Cardiac muscle cell (in vitro differentiated cells and primary cell): Measurements from ENCODE around the gene RNF113B. TPM values are rescaled to one million over a fixed set of nuclear protein-coding genes. Genes with fewer than 3 reads are reported as not detected.

Experiments
- DNase-seq, 2 donors: peaks; one replicate each; pipeline versions ENCODE4 v3.0.0 to v3.0.0-alpha.2; 2010 to 2017; ENCODE audit warnings: low read depth in 1 of 2, low spot score in 1 of 2
- H3K27ac ChIP-seq: fragments of 200-600 bp; sonication (generic); 2 replicates; pipeline ENCODE4 v1.5.1; 2016
- H3K27me3 ChIP-seq: fragments of 200-600 bp; sonication (generic); 2 replicates; pipeline ENCODE4 v1.6.0; 2016; ENCODE audit warnings: control low read depth
- H3K36me3 ChIP-seq: fragments of 200-600 bp; sonication (generic); 2 replicates; pipeline ENCODE4 v1.5.1; 2016; ENCODE audit warnings: control low read depth
- H3K4me1 ChIP-seq: fragments of 200-600 bp; sonication (generic); 2 replicates; pipeline ENCODE4 v1.8.1; 2017; ENCODE audit warnings: low read depth, mild to moderate bottlenecking, mixed run types
- H3K4me3 ChIP-seq: fragments of 200-600 bp; sonication (generic); 2 replicates; pipeline ENCODE4 v1.5.1; 2016; ENCODE audit warnings: mild to moderate bottlenecking
- H3K9me3 ChIP-seq: fragments of 200-600 bp; sonication (generic); 2 replicates; pipeline ENCODE4 v1.5.1; 2017; ENCODE audit warnings: low read depth, mild to moderate bottlenecking, control low read depth
- polyA plus RNA-seq: library from polyadenylated mRNA; unstranded; fragments of >200 nt; fragmentation: Nextera tagmentation; extraction: Ambion mirVana; gene quantifications from 2 replicates; pipeline ENCODE4 v1.2.1, GENCODE V29; 2016
- total RNA-seq: library from RNA; depleted of rRNA; stranded (reverse); fragments of >200 nt; gene quantifications from 2 replicates; pipeline ENCODE4 v1.2.3, GENCODE V29; 2016
- TF ChIP-seq, protein P1 (sequence below): IDR thresholded peaks from 2 replicates; pipeline ENCODE4 v1.5.1; 2012; ENCODE audit warnings: low read depth, mild to moderate bottlenecking, low read length

The RNF113B gene
- total RNA-seq (not detected in 2 replicates), polyA plus RNA-seq (0.10 TPM in 1 of 2 replicates, not detected in the other)

DNA sequence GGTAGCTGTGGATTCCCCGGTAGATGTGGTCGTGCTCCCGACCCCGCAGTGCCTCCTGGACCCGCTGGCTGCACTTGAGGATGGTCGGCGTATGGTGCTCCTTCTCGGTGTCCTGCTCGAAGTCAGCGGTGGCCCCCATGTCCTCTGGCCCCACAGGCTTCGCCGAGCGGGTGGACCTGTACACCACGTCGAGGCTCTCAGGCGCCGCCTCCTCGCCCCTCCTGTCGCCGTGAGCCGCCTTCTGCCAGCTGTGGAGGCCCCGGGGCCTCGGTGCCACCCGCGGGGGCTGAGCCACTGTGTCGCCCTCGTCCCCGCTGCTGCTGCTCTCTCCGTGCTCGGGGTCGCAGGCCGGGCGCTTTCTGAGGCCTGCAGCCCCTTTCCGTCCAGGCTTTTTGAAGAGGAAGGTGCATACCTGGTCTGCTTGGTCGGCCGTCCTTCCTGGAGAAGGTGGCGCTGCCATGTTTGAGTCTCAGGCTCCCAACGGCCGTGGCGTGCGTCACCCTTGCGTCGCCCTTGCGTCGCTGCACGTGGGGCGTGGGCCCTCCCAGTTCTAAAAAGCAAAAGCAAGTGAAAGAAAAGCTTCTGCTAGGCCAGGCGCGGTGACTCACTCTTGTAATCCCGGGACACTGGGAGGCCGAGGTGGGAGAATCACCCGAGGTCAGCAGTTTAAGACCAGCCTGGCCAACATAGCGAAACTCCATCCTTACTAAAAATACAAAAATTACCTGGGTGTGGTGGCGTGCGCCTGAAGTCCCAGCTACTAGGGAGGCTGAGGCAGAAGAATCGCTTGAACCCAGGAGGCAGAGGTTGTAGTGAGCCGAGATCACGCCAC lies at the start of gene RNF113B:
TSS of gene RNF113B (minus strand) at position 493 of the 832 bp plus-strand sequence. CDS start at position 460, 33 bp downstream.
- H3K4me1 ChIP-seq = peaks cover 22% of the 10 kb centered on the region
- H3K4me3 ChIP-seq = no peak within 1 kb of the TSS
- TF ChIP-seq, protein P1, sequence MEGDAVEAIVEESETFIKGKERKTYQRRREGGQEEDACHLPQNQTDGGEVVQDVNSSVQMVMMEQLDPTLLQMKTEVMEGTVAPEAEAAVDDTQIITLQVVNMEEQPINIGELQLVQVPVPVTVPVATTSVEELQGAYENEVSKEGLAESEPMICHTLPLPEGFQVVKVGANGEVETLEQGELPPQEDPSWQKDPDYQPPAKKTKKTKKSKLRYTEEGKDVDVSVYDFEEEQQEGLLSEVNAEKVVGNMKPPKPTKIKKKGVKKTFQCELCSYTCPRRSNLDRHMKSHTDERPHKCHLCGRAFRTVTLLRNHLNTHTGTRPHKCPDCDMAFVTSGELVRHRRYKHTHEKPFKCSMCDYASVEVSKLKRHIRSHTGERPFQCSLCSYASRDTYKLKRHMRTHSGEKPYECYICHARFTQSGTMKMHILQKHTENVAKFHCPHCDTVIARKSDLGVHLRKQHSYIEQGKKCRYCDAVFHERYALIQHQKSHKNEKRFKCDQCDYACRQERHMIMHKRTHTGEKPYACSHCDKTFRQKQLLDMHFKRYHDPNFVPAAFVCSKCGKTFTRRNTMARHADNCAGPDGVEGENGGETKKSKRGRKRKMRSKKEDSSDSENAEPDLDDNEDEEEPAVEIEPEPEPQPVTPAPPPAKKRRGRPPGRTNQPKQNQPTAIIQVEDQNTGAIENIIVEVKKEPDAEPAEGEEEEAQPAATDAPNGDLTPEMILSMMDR = no peak
- H3K36me3 ChIP-seq = no peaks in the 10 kb centered on the region
- H3K27ac ChIP-seq = no peak within 1 kb of the TSS
- no peak for DNase-seq
- no peaks in the 10 kb centered on the region for H3K27me3 ChIP-seq
- H3K9me3 ChIP-seq = no peaks in the 10 kb centered on the region

GRCh38 chr13:98226496-98226895 lies 49.4 kb upstream of the RNF113B start:
- TF ChIP-seq, protein P1 = no peak
- Histone ChIP-seq H3K27ac (no peak overlapping the region), H3K36me3 (no peaks in the 10 kb centered on the region), H3K4me3 (no peak overlapping the region), H3K4me1 (peaks cover 6% of the 10 kb centered on the region), H3K27me3 (no peaks in the 10 kb centered on the region), H3K9me3 (no peaks in the 10 kb centered on the region)
- no peak for DNase-seq

DNA sequence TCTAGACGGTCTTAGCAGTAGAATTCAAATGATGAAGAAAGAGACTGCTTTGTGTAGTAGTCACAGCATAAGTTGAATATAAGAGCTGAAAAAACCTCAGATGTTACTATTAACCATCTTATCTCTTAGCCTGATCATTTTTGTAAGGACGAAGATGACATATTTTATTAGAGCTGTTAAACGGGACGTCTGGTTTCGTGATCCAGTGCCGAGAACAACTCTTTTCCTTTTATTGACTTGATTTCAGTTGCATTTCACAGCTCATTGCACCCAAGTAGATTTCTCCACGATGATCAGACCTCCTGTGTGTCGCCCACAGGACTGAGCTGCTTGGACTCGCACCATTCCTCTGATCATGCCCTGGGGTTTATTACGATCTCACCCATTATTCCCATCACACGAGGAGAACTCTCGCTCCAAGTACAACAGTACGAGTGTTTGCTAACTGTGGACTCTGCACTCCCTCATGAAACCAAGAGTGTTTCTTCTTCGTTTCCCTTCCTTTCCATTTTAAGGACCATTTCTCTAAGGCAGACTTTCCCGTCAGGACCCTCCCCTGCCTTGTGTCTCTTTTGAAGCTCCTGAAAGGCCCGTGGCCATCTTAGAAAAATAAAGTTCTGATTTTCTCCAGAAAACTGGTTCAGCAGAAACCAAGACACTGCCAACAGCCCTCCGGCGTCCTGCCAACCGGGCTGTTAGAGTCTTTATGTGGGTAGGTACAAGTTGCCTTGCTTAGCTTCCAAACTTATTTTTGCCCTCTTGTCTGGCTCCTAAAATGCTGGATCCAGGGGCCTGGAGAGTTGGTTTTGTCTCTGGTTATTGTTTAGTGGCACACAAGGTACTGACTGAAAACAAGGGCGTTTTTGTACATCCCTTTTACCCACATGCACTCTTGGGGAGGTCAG lies 48.2 kb upstream of the RNF113B start:
- no peak overlapping the region for H3K4me3 ChIP-seq

GRCh38 chr13:98224557-98224956 lies 47.5 kb upstream of the RNF113B start:
- Histone ChIP-seq H3K9me3 (no peaks in the 10 kb centered on the region), H3K27me3 (no peaks in the 10 kb centered on the region), H3K4me3 (no peak overlapping the region), H3K27ac (no peak overlapping the region), H3K4me1 (peaks cover 16% of the 10 kb centered on the region), H3K36me3 (no peaks in the 10 kb centered on the region)
- no peak for DNase-seq
- TF ChIP-seq, protein P1 = no peak

More for the DNA sequence above, 48.2 kb upstream of the RNF113B start:
- TF ChIP-seq, protein P1 = no peak
- Histone ChIP-seq H3K36me3 (no peaks in the 10 kb centered on the region), H3K27me3 (no peaks in the 10 kb centered on the region), H3K4me1 (peaks cover 15% of the 10 kb centered on the region), H3K9me3 (no peaks in the 10 kb centered on the region), H3K27ac (no peak overlapping the region)
- DNase-seq = no peak

DNA sequence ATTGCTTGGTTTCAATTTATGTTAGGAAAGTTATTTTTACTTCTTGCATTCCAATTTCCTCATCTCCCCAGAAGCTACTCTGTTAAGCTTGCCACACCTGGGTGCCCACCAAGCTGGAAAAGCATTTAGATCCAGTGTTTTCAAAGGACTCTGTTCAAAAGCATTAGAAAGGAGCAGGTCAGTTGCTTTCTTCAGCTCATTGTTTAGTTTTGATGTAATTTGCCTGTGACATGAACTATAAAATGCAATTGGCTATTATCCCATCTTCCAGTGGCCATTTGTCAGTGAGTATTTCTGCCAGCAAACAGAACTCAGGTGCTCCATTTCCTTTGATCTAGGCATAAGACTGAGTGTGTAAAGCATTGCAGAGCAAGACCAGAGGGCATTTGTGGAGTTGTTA lies 46.7 kb upstream of the RNF113B start:
- Histone ChIP-seq H3K4me3 (no peak overlapping the region), H3K27ac (no peak overlapping the region), H3K9me3 (no peaks in the 10 kb centered on the region), H3K27me3 (no peaks in the 10 kb centered on the region), H3K36me3 (no peaks in the 10 kb centered on the region), H3K4me1 (peaks cover 16% of the 10 kb centered on the region)
- no peak for DNase-seq
- TF ChIP-seq, protein P1 = no peak
